Natural killer cell (primary cell): ENCODE data around the gene SLAIN2. TPM values are rescaled to one million over a fixed set of nuclear protein-coding genes. Genes with fewer than 3 reads are reported as not detected.
A peak's percentile ranks its signal among the peaks of the same experiment; 100 is the strongest.

ENCODE experiments used
- ATAC-seq, 3 donors: fragments of 150-1000 bp in 2 of 3; fragments of 200-7000 bp in 1 of 3; cut with Tn5 transposase; 1 replicate in 1 of 3; 2 replicates in 2 of 3; pipeline ENCODE4 v1.10.0; 2021; ENCODE audit warnings: mild to moderate bottlenecking in 2 of 3, moderate library complexity in 2 of 3
- DNase-seq, 2 donors: peaks; one replicate each; pipeline versions ENCODE4 v3.0.0 to v3.0.0-alpha.2; 2013 to 2021; ENCODE audit warnings: mixed read lengths in 1 of 2
- H3K27ac ChIP-seq: one replicate; pipeline ENCODE4 v1.5.1; 2013; ENCODE audit warnings: mild to moderate bottlenecking, low read length
- H3K27me3 ChIP-seq: one replicate; pipeline ENCODE4 v1.6.1; 2013; ENCODE audit warnings: low read length; ENCODE audit not compliant: control insufficient read depth, insufficient read depth
- H3K36me3 ChIP-seq: one replicate; pipeline ENCODE4 v1.6.1; 2013; ENCODE audit warnings: low read length; ENCODE audit not compliant: control insufficient read depth, insufficient read depth
- H3K4me1 ChIP-seq: one replicate; pipeline ENCODE4 v1.6.1; 2013; ENCODE audit warnings: low read length; ENCODE audit not compliant: control insufficient read depth, insufficient read depth
- H3K4me3 ChIP-seq: one replicate; pipeline ENCODE4 v1.5.1; 2013; ENCODE audit warnings: low read length
- H3K9me3 ChIP-seq: one replicate; pipeline ENCODE4 v1.6.1; 2013; ENCODE audit warnings: low read length; ENCODE audit not compliant: control insufficient read depth, insufficient read depth
- H3K27ac Mint-ChIP-seq, 2 donors: one replicate each; pipeline ENCODE4 v1.8.0; 2022; ENCODE audit warnings: mild to moderate bottlenecking in 2 of 2, mixed read lengths in 2 of 2, moderate library complexity in 1 of 2
- H3K27me3 Mint-ChIP-seq, 2 donors: one replicate each; pipeline ENCODE4 v1.8.0; 2022; ENCODE audit warnings: low read depth in 2 of 2, mixed read lengths in 2 of 2
- H3K36me3 Mint-ChIP-seq: one replicate; pipeline ENCODE4 v1.8.0; 2022; ENCODE audit warnings: mixed read lengths
- H3K4me1 Mint-ChIP-seq, 2 donors: one replicate each; pipeline ENCODE4 v1.8.0; 2022; ENCODE audit warnings: mixed read lengths in 2 of 2
- H3K4me3 Mint-ChIP-seq: one replicate; pipeline ENCODE4 v1.8.0; 2022; ENCODE audit warnings: mild to moderate bottlenecking, moderate library complexity, mixed read lengths
- H3K9me3 Mint-ChIP-seq, 2 donors: one replicate each; pipeline ENCODE4 v1.8.0; 2022; ENCODE audit warnings: mixed read lengths in 2 of 2
- WGBS: methylation state at CpG from one replicate; pipeline ENCODE4 v1.1.7; 2013; ENCODE audit warnings: missing lambda C conversion rate; ENCODE audit not compliant: insufficient coverage; 5-methylcytosine and 5-hydroxymethylcytosine counted together
- intact Hi-C: fragments of 100-400 bp; cut with micrococcal nuclease; formaldehyde crosslinking; loops from one replicate; pipeline ENCODE4 v1.14.2; 2022
- total RNA-seq, 4 donors: library from RNA; stranded (reverse); fragments of 120-200 nt in 1 of 4; gene quantifications; one replicate each; pipeline versions ENCODE4 v1.2.3 to v1.2.4, GENCODE V29; 2013 to 2022
- TF ChIP-seq, protein P1 (sequence below): fragments of 200-600 bp; IDR thresholded peaks from one replicate; pipeline ENCODE4 v1.8.0; 2022; ENCODE audit warnings: antibody characterized with exemption

Gene SLAIN2
- total RNA-seq, 3 donors from 2014 or later (not counting 1 experiment from before 2014, with no cell fraction given): 76.9 to 103 (median 98.5) TPM

DNA sequence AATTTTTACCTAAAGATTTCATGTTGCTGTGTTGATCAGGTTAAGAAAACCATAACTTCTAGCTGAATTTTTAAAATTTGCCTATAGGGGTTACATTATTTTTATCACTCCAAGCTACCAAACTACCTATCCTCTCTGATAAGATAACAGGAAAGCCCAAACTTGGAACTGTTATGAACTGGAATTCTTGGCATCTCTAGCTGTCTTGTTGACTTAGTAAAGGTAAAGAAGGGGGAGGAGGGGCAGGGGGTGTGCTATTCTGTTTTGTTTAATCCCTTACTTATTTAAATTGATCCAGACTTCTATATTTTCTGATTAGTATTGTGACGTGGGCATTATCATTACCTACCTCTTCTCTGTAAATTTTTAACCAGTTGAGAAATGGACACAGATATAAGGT lies 54.7 kb downstream of the SLAIN2 start:
- Mint-ChIP-seq H3K36me3 (no peaks in the 10 kb centered on the region), H3K27ac (no peak overlapping the region), H3K9me3 (no peaks in the 10 kb centered on the region), H3K27me3 (no peaks in the 10 kb centered on the region), H3K4me3 (no peak overlapping the region), H3K4me1 (peaks cover 17 to 34% of the 10 kb centered on the region in 2 donors)
- WGBS: no CpG with 5 or more reads among the region's 1 CpG
- H3K4me1 ChIP-seq: no peaks in the 10 kb centered on the region
- no peak for DNase-seq
- no peak overlapping the region for H3K27ac ChIP-seq
- no peak for ATAC-seq
- TF ChIP-seq, protein P1, sequence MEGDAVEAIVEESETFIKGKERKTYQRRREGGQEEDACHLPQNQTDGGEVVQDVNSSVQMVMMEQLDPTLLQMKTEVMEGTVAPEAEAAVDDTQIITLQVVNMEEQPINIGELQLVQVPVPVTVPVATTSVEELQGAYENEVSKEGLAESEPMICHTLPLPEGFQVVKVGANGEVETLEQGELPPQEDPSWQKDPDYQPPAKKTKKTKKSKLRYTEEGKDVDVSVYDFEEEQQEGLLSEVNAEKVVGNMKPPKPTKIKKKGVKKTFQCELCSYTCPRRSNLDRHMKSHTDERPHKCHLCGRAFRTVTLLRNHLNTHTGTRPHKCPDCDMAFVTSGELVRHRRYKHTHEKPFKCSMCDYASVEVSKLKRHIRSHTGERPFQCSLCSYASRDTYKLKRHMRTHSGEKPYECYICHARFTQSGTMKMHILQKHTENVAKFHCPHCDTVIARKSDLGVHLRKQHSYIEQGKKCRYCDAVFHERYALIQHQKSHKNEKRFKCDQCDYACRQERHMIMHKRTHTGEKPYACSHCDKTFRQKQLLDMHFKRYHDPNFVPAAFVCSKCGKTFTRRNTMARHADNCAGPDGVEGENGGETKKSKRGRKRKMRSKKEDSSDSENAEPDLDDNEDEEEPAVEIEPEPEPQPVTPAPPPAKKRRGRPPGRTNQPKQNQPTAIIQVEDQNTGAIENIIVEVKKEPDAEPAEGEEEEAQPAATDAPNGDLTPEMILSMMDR: no peak
- no peaks in the 10 kb centered on the region for H3K9me3 ChIP-seq
- intact Hi-C loops: no loop called here
- no peak overlapping the region for H3K4me3 ChIP-seq
- H3K27me3 ChIP-seq: no peaks in the 10 kb centered on the region
- peaks cover 29% of the 10 kb centered on the region for H3K36me3 ChIP-seq

DNA sequence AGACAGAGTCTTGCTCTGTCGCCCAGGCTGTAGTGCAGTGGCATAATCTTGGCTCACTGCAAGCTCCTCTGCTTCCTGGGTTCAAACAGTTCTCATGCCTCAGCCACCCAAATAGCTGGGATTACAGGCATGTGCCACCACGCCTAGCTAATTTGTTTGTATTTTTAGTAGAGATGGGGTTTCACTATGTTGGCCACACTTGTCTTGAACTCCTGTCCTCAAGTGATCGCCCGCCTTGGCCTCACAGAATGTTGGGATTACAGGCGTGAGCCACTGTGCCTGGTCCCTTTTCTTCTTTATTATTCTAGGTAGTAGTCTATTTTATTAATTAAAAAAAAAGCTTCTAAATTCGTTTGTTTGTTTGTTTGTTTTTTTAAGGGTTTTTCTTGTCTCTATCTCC lies 59.1 kb downstream of the SLAIN2 start:
- TF ChIP-seq, protein P1: no peak
- 95% methylated on average over 4 of the region's 6 CpGs for WGBS

DNA sequence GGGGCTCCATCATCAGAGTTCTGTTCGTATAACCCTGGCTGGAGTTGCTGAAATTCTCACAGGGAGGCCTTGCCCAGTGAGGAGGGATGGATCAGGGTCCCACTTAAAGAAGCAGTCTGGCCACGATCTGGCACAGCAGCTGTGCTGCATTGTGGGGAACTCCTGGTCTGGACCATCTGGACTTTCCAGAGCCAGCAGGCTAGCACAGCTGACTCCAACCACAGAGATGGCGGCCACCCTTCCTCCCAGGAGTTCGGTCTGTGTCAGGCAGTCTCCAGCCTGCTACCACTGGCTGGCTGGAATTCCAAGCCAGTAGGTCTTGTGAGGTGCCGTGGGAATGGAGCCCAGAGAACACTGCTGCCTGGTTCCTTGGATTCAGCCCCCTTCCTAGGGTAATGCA lies 62.0 kb downstream of the SLAIN2 start:
- H3K27me3 Mint-ChIP-seq: no peaks in the 10 kb centered on the region
- H3K9me3 Mint-ChIP-seq: no peaks in the 10 kb centered on the region
- Histone ChIP-seq H3K4me3 (no peak overlapping the region), H3K36me3 (peaks cover 4% of the 10 kb centered on the region), H3K4me1 (no peaks in the 10 kb centered on the region), H3K9me3 (no peaks in the 10 kb centered on the region), H3K27me3 (no peaks in the 10 kb centered on the region), H3K27ac (no peak overlapping the region)
- WGBS: 95% methylated on average over 5 of the region's 5 CpGs
- peaks cover 6% of the 10 kb centered on the region for H3K36me3 Mint-ChIP-seq
- peaks cover 55 to 62% of the 10 kb centered on the region in 2 donors for H3K4me1 Mint-ChIP-seq
- no peak overlapping the region for H3K27ac Mint-ChIP-seq
- DNase-seq (no peak), ATAC-seq (no peak)
- no peak overlapping the region for H3K4me3 Mint-ChIP-seq
- intact Hi-C loops: no loop called here
- TF ChIP-seq, protein P1: no peak

More for the DNA sequence above, 59.1 kb downstream of the SLAIN2 start:
- ATAC-seq (no peak), DNase-seq (no peak)
- no peak overlapping the region for H3K4me3 Mint-ChIP-seq
- H3K9me3 Mint-ChIP-seq: no peaks in the 10 kb centered on the region
- H3K27me3 Mint-ChIP-seq: no peaks in the 10 kb centered on the region
- no peaks in the 10 kb centered on the region for H3K4me1 ChIP-seq
- H3K36me3 ChIP-seq: peaks cover 16% of the 10 kb centered on the region
- H3K27me3 ChIP-seq: no peaks in the 10 kb centered on the region
- H3K4me3 ChIP-seq: no peak overlapping the region
- no peak overlapping the region for H3K27ac ChIP-seq
- no peaks in the 10 kb centered on the region for H3K9me3 ChIP-seq
- H3K36me3 Mint-ChIP-seq: peaks cover 5% of the 10 kb centered on the region
- no peak overlapping the region for H3K27ac Mint-ChIP-seq
- H3K4me1 Mint-ChIP-seq: peaks cover 45 to 61% of the 10 kb centered on the region in 2 donors
- intact Hi-C loops: no loop called here

DNA sequence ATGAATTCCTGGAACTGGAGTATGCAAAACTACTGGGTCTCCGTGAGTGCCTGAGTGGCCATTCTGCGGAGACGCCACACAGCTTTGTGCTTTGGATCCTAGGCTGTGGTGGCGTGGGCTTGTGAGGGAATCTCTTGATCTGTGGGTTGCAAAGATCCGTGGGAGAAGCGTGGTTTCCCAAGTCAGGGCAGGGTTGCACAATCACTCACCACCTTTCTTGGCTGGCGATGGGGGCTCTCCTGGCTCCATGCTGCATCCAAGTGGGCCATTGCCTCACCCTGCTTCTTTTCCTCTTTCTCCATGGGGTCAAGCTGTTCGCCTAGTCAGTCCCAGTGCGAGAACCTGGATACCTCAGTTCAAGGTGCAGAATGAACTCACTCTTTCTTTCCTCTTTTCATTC lies 62.5 kb downstream of the SLAIN2 start:
- Mint-ChIP-seq H3K36me3 (peaks cover 6% of the 10 kb centered on the region), H3K4me3 (no peak overlapping the region), H3K27me3 (no peaks in the 10 kb centered on the region), H3K27ac (peak overlapping the region in 1 of 2 donors; percentile 22), H3K4me1 (peaks cover 55 to 58% of the 10 kb centered on the region in 2 donors), H3K9me3 (no peaks in the 10 kb centered on the region)
- Histone ChIP-seq H3K4me3 (no peak overlapping the region), H3K36me3 (peaks cover 4% of the 10 kb centered on the region), H3K27me3 (no peaks in the 10 kb centered on the region), H3K27ac (no peak overlapping the region), H3K4me1 (no peaks in the 10 kb centered on the region), H3K9me3 (no peaks in the 10 kb centered on the region)
- TF ChIP-seq, protein P1: no peak
- WGBS: 84% methylated on average over 9 of the region's 9 CpGs
- DNase-seq (no peak), ATAC-seq (no peak)
- intact Hi-C loops: no loop called here
